Neural progenitor cell (in vitro differentiated cells): ENCODE data around the gene NES. TPM values are rescaled to one million over a fixed set of nuclear protein-coding genes. Genes with fewer than 3 reads are reported as not detected.

Source experiments
- DNase-seq: peaks from one replicate; pipeline ENCODE4 v3.0.0-alpha.2; 2016; ENCODE audit warnings: low spot score
- H2AFZ ChIP-seq: fragments of 200-600 bp; sonication (generic); replicated peaks from 2 replicates; pipeline ENCODE4 v1.6.1; 2016; ENCODE audit warnings: antibody characterized with exemption
- H3F3A ChIP-seq: fragments of 200-600 bp; sonication (generic); 2 replicates; pipeline ENCODE4 v1.6.1; 2016; ENCODE audit warnings: antibody characterized with exemption, low read depth
- H3K27ac ChIP-seq: fragments of 200-600 bp; sonication (generic); 2 replicates; pipeline ENCODE4 v1.5.1; 2016; ENCODE audit warnings: mild to moderate bottlenecking
- H3K27me3 ChIP-seq: fragments of 200-600 bp; sonication (generic); 2 replicates; pipeline ENCODE4 v1.6.1; 2016; ENCODE audit warnings: mild to moderate bottlenecking, moderate library complexity
- H3K36me3 ChIP-seq: fragments of 200-600 bp; sonication (generic); 2 replicates; pipeline ENCODE4 v1.5.1; 2016
- H3K4me1 ChIP-seq: fragments of 200-600 bp; sonication (generic); 2 replicates; pipeline ENCODE4 v1.6.1; 2016; ENCODE audit warnings: mixed run types
- H3K4me2 ChIP-seq: fragments of 200-600 bp; sonication (generic); 2 replicates; pipeline ENCODE4 v1.6.1; 2016
- H3K4me3 ChIP-seq: fragments of 200-600 bp; sonication (generic); 2 replicates; pipeline ENCODE4 v1.5.1; 2016
- H3K79me2 ChIP-seq: fragments of 200-600 bp; sonication (generic); 2 replicates; pipeline ENCODE4 v1.6.1; 2016; ENCODE audit warnings: low read depth
- H3K9ac ChIP-seq: fragments of 200-600 bp; sonication (generic); 2 replicates; pipeline ENCODE4 v1.6.1; 2016
- H3K9me3 ChIP-seq: fragments of 200-600 bp; sonication (generic); 2 replicates; pipeline ENCODE4 v1.5.1; 2016; ENCODE audit warnings: low read depth
- H4K20me1 ChIP-seq: fragments of 200-600 bp; sonication (generic); 2 replicates; pipeline ENCODE4 v1.6.1; 2016; ENCODE audit warnings: low read depth
- H3K27ac Mint-ChIP-seq: 3 replicates; pipeline ENCODE4 v1.8.0; 2021; ENCODE audit warnings: mixed read lengths
- H3K27me3 Mint-ChIP-seq: 2 replicates; pipeline ENCODE4 v1.8.0; 2022; ENCODE audit warnings: low read depth, mild to moderate bottlenecking, inconsistent platforms, moderate library complexity, mixed read lengths; ENCODE audit not compliant: insufficient read depth
- H3K36me3 Mint-ChIP-seq: 3 replicates; pipeline ENCODE4 v1.8.0; 2021; ENCODE audit warnings: mixed read lengths
- H3K4me1 Mint-ChIP-seq: 3 replicates; pipeline ENCODE4 v1.8.0; 2021; ENCODE audit warnings: mixed read lengths
- H3K4me3 Mint-ChIP-seq: 3 replicates; pipeline ENCODE4 v1.8.0; 2021; ENCODE audit warnings: mild to moderate bottlenecking, moderate library complexity, mixed read lengths
- H3K9me3 Mint-ChIP-seq: 3 replicates; pipeline ENCODE4 v1.8.0; 2020; ENCODE audit warnings: mixed read lengths
- CTCF ChIP-seq: fragments of 200-600 bp; sonication (generic); IDR thresholded peaks from 2 replicates; pipeline ENCODE4 v1.5.1; 2017; ENCODE audit warnings: antibody characterized with exemption, mild to moderate bottlenecking
- EZH2 ChIP-seq: fragments of 200-600 bp; sonication (generic); IDR thresholded peaks from 2 replicates; pipeline ENCODE4 v1.6.1; 2017; ENCODE audit warnings: antibody characterized with exemption, mild to moderate bottlenecking, moderate library complexity
- EZH2phosphoT487 ChIP-seq: fragments of 200-600 bp; sonication (generic); IDR thresholded peaks from 2 replicates; pipeline ENCODE4 v1.6.1; 2017; ENCODE audit warnings: antibody characterized with exemption
- total RNA-seq: library from RNA; depleted of rRNA; stranded (reverse); fragments of >200 nt; gene quantifications from 2 replicates; pipeline ENCODE4 v1.2.3, GENCODE V29; 2015; ENCODE audit warnings: low replicate concordance

NES gene
- total RNA-seq, 1 donor from 2014 or later: 83.8 TPM

DNA sequence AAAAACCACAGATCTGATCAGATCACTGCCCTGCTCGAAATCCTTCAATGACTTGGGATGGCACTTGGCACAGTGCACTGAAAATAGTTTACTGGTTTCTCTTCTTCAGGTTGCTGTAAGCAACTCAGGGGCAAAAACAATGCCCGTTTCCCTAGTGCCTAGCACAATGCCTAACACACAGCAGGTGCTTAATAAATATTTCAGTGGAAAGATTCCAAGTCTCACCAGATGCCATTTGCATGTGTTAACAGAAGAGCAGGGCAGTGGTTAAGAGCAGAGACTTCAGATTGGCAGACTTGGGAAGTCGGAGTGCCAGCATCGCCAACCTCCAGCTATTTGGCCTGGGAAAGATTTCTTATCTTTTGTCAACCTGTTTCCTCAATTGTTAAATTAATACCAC is 40.1 kb upstream of the NES start:
- Mint-ChIP-seq H3K27ac (no peak overlapping the region), H3K4me3 (no peak overlapping the region), H3K36me3 (peaks cover 23% of the 10 kb centered on the region), H3K4me1 (peaks cover 12% of the 10 kb centered on the region), H3K27me3 (peaks cover 2% of the 10 kb centered on the region), H3K9me3 (no peaks in the 10 kb centered on the region)
- Histone ChIP-seq H3K9ac (no peak overlapping the region), H3K4me2 (no peak overlapping the region), H3K9me3 (no peaks in the 10 kb centered on the region), H3F3A (peaks cover 10% of the 10 kb centered on the region), H3K79me2 (no peaks in the 10 kb centered on the region), H2AFZ (no peak overlapping the region), H3K4me1 (no peaks in the 10 kb centered on the region), H4K20me1 (peaks cover 7% of the 10 kb centered on the region), H3K27me3 (no peaks in the 10 kb centered on the region), H3K4me3 (no peak overlapping the region), H3K36me3 (no peaks in the 10 kb centered on the region), H3K27ac (no peak overlapping the region)
- TF ChIP-seq CTCF (no peak), EZH2phosphoT487 (no peak), EZH2 (no peak)
- DNase-seq: no peak

DNA sequence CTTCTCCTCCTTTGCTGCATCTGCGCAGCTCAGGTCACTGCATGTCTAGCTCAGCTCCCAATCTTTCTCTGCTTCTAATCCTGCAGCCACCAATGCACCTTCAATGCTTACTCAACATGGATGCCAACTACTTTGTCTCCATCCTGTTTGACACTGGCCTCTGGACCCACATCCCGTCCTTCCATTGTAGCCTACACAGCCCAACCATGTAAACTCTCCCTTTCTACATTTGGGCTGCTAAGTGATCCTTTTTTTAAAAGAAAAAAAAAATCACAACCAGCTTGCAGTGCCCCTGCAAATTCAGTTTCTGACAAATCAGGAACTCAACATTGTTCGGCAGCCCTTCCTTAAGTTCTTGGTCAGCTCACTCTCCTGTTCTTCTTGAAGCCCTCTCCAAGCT is 37.6 kb upstream of the NES start:
- no peak overlapping the region for H2AFZ ChIP-seq
- no peaks in the 10 kb centered on the region for H3K9me3 ChIP-seq
- H3K27me3 ChIP-seq: no peaks in the 10 kb centered on the region
- Mint-ChIP-seq H3K4me1 (peaks cover 33% of the 10 kb centered on the region), H3K36me3 (peaks cover 18% of the 10 kb centered on the region), H3K27me3 (peaks cover 10% of the 10 kb centered on the region), H3K9me3 (no peaks in the 10 kb centered on the region), H3K27ac (no peak overlapping the region), H3K4me3 (no peak overlapping the region)
- peaks cover 33% of the 10 kb centered on the region for H3F3A ChIP-seq
- peaks cover 18% of the 10 kb centered on the region for H3K4me1 ChIP-seq
- H3K27ac ChIP-seq: no peak overlapping the region
- H3K4me3 ChIP-seq: no peak overlapping the region
- H4K20me1 ChIP-seq: no peaks in the 10 kb centered on the region
- no peak overlapping the region for H3K9ac ChIP-seq
- no peaks in the 10 kb centered on the region for H3K79me2 ChIP-seq
- no peaks in the 10 kb centered on the region for H3K36me3 ChIP-seq
- no peak overlapping the region for H3K4me2 ChIP-seq
- TF ChIP-seq CTCF (no peak), EZH2 (no peak), EZH2phosphoT487 (no peak)
- no peak for DNase-seq

DNA sequence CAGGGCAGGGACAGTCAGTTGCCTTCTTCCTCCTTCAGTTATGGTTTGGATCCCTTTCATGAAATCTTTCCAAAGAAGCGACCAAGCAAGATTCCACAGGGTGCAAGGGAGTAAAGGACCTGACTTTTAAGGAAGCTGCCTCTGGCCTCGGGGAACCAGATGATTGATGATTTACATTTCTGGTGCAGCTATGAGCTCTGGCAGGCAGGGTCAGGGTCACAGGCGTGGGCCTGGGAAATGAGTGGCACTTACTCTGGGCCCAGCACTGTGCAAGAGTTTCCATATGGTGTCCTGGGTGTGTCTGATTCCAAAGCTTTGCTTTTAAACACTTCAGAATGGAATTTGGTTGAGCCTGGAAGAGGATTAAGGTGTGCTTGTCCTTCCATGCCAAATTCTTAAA is 35.4 kb upstream of the NES start:
- H3K36me3 Mint-ChIP-seq: peaks cover 16% of the 10 kb centered on the region
- DNase-seq: no peak
- Histone ChIP-seq H3K9me3 (no peaks in the 10 kb centered on the region), H2AFZ (no peak overlapping the region), H4K20me1 (no peaks in the 10 kb centered on the region), H3K36me3 (no peaks in the 10 kb centered on the region), H3K4me2 (no peak overlapping the region), H3K27me3 (no peaks in the 10 kb centered on the region), H3K79me2 (no peaks in the 10 kb centered on the region), H3F3A (peaks cover 50% of the 10 kb centered on the region), H3K9ac (no peak overlapping the region), H3K27ac (no peak overlapping the region), H3K4me3 (no peak overlapping the region), H3K4me1 (peaks cover 40% of the 10 kb centered on the region)
- peaks cover 55% of the 10 kb centered on the region for H3K4me1 Mint-ChIP-seq
- no peak overlapping the region for H3K27ac Mint-ChIP-seq
- no peak overlapping the region for H3K4me3 Mint-ChIP-seq
- no peak for TF ChIP-seq EZH2
- TF ChIP-seq CTCF: no peak
- TF ChIP-seq EZH2phosphoT487: no peak
- H3K27me3 Mint-ChIP-seq: peaks cover 16% of the 10 kb centered on the region
- no peaks in the 10 kb centered on the region for H3K9me3 Mint-ChIP-seq
